ENCODE measurements around the gene ENOX2.
"Not testable (repeated sequence)": the region's sequence is repeated elsewhere in the genome, so short reads cannot be mapped to it uniquely, and the experiment has no call there.

The ENOX2 gene

GRCh38 chrX:130758072-130758471 is 144.9 kb downstream of the ENOX2 start:
- DNase-seq (ENCODE audit: low read depth in 2 of 2), result no peak

DNA sequence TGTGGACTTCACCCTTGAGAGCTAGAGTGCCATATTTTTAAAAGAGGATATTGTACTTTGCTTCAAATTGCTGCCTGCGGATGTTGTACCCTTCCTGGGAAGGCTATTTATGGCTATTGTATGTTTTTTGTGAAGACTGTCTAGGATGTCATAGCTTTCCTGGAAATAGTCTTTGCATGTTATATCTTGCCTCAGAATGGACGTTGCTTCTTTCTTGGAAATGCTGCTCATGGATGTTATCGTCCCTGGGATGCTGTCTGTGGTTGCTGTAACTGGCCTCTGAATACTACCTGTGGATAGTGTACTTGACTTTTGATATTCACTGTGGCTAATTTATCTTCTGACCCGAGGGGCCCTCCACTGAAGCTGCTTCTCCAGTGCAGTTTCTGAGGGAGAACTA is 146.8 kb downstream of the ENOX2 start:
- DNase-seq (ENCODE audit: low read depth in 2 of 2), result no peak

DNA sequence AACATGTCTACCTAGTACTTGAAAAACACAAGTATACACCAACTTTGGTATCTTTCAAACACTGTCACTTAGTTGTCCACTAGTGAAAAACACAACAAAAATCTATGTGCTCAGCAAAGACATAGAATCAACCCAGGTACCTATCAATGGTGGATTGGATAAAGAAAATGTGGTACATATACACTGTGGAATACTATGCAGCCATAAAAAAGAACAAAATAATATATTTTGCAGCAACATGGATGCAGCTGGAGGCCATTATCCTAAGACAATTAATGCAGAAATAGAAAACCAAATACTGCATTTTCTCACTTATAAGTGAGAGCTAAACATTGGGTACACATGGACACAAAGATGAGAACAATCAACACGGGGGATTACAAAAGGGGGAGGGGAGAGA is 148.7 kb downstream of the ENOX2 start:
- DNase-seq (ENCODE audit: low read depth in 2 of 2), result no peak

- DNase-seq (ENCODE audit: low read depth in 2 of 2), result no peak
These were observed 156.2 kb downstream of the ENOX2 start for GRCh38 chrX:130746709-130747342.

DNA sequence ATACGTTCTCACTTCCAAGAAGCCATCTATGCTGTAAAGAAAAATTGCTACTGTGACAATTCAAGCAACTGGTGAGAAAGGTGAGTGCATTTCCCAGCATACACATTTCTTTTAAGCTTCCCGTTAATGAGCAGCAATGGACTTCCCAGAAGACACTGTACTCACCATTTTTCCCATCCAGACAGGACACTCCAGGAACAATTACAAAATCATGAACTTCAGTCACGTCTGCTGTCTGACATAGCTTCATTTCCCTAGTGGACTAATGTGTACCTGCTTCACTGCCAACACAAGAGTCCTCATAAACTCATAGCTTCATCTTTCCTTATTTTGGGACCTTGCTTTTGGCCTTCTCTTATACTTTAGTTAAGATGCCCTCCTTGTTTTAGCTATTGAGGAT is 156.9 kb downstream of the ENOX2 start:
- DNase-seq (ENCODE audit: low read depth in 2 of 2), result no peak

DNA sequence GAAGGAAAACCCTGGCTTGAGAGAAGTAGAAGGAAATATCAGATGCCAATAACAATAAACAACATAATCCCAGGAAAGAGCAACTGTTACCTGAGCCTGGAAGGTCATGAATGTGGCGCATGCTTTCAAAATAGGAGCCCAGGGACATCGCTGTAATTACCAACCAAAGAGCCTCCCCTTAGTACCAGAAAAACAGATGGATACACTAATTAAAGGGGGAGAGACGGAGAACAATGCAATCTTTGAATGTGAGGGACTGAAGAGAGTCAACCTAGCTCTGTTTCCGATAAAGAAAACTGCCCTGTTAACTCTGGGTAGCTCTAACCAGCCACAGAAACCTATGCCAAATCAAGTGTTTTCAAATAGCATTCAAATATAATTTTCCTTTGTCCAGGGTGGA is 161.4 kb downstream of the ENOX2 start:
- DNase-seq (ENCODE audit: low read depth in 2 of 2), result no peak

GRCh38 chrX:130741151-130741550 is 161.9 kb downstream of the ENOX2 start:
- no peak for DNase-seq (ENCODE audit: low read depth in 2 of 2)

DNA sequence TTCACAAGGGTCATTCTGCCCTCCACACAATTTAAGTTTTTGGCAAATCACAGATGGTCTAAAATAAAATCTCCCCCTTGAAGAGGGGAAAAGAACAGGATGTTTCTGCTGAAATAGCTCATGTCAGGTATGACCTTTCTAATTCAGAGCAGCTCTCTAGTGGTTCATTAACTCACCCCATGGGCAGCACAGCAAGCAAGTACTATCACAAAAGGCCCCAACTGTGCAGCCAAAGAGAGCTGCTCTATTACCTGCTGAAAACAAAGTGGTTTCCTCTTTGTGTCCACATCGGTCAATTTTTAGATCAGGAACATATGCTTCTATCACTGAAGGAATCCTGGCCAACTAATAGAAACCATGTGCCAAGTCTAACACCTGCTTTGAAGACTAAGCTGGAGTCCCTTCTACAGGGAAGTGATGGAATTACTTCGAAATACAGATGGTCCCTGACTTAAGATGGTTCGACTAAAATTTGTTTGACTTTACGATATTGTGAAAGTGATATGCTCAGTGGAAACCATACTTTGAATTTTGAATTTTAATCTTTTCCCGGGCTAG is 164.3 kb downstream of the ENOX2 start:
- DNase-seq (ENCODE audit: low read depth in 2 of 2), result no peak

GRCh38 chrX:130734713-130735112 is 168.3 kb downstream of the ENOX2 start:
- no peak for DNase-seq (ENCODE audit: low read depth in 2 of 2)

- DNase-seq (ENCODE audit: low read depth in 2 of 2), result no peak
These were observed 174.8 kb downstream of the ENOX2 start for GRCh38 chrX:130728208-130728607.

GRCh38 chrX:130726661-130727060 is 176.3 kb downstream of the ENOX2 start:
- DNase-seq (ENCODE audit: low read depth in 2 of 2), result no peak

DNA sequence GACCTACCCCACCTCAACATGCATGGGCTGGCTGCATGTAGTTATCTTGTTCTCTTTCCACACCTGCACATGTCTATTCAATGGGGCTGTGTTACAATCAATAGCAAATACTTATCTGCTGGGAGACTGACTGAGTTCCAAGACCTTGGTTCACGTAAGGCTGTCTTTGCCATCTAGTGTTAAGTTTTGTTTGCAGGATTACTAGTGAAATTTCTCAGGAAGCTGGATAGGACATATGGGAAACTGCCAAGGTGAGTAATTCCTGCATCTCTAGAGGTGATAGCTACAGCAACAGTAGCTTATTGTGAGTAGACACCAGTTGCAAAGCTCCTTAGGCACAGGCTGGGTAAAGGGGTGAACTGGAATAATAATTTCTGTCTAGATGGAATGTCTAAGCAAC is 177.5 kb downstream of the ENOX2 start:
- no peak for DNase-seq (ENCODE audit: low read depth in 2 of 2)

DNA sequence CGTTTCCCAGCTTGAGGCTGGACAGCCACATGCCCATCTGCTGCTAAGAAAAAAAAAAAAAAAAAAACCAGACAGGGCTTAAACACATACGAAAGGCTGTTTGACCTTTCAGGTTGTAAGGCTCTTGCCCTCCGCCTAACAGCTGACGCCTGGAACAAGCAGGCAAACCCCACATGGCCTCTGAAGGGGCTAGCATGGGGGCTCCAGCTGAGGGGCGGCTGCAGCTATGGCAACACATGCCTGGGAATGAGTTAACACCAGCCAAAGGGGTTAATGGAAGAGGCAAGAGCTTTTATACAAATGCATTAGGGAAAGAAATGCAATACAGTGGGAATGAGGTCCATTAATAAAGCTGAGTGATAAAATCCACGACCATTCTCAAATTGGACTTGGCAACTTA is 183.6 kb downstream of the ENOX2 start:
- DNase-seq (ENCODE audit: low read depth in 2 of 2), result no peak

- no peak for DNase-seq (ENCODE audit: low read depth in 2 of 2)
These were observed 184.9 kb downstream of the ENOX2 start for GRCh38 chrX:130718137-130718536.

- DNase-seq (ENCODE audit: low read depth in 2 of 2), result no peak
These were observed 186.1 kb downstream of the ENOX2 start for GRCh38 chrX:130716781-130717413.

- no peak for DNase-seq (ENCODE audit: low read depth in 2 of 2)
These were observed 186.7 kb downstream of the ENOX2 start for GRCh38 chrX:130716346-130716745.

GRCh38 chrX:130715299-130715698 is 187.7 kb downstream of the ENOX2 start:
- no peak for DNase-seq (ENCODE audit: low read depth in 2 of 2)

DNA sequence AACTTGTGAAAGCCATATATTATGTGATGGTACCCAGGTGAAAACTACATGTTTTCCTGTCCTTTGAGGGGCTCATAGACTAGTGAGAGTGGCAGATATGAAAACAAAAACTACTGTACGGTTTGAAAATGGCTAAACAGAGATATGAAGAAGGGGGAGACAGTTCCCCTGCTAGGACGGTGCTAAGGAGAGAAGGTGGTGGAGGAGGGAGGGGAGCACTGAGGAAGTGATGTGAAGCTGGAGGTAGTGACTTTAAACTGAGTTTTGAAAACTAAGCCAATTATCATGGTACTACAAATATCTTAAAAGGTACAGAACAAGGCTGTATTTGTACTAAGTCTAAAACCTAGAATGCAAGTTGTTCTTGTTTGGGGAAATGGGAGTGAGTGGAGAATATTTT is 188.3 kb downstream of the ENOX2 start:
- no peak for DNase-seq (ENCODE audit: low read depth in 2 of 2)

- DNase-seq (ENCODE audit: low read depth in 2 of 2), result no peak
These were observed 188.9 kb downstream of the ENOX2 start for GRCh38 chrX:130714135-130714534.

- DNase-seq (ENCODE audit: low read depth in 2 of 2), result not testable (repeated sequence)
These were observed 193.8 kb downstream of the ENOX2 start for GRCh38 chrX:130709178-130709577.

DNA sequence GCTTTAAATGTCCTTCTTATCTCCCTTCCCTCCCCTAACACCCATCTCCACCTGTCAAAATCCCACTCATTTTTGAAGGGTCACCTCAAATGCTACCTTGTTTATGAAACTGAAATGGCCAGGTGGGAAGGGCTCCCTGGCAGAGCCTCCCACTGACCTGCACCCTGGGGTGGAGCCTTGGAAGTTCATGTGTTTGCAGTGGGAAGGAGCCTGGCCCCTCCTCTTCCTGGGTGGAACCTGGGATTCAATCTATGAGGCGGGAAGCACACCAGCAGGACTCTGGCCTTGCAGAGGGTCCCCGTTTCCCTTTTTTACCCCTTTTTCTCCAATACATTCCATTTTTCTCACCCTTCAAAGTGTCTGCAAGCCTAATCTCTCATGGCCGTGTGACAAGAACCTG is 197.4 kb downstream of the ENOX2 start:
- no peak for DNase-seq (ENCODE audit: low read depth in 2 of 2)

DNA sequence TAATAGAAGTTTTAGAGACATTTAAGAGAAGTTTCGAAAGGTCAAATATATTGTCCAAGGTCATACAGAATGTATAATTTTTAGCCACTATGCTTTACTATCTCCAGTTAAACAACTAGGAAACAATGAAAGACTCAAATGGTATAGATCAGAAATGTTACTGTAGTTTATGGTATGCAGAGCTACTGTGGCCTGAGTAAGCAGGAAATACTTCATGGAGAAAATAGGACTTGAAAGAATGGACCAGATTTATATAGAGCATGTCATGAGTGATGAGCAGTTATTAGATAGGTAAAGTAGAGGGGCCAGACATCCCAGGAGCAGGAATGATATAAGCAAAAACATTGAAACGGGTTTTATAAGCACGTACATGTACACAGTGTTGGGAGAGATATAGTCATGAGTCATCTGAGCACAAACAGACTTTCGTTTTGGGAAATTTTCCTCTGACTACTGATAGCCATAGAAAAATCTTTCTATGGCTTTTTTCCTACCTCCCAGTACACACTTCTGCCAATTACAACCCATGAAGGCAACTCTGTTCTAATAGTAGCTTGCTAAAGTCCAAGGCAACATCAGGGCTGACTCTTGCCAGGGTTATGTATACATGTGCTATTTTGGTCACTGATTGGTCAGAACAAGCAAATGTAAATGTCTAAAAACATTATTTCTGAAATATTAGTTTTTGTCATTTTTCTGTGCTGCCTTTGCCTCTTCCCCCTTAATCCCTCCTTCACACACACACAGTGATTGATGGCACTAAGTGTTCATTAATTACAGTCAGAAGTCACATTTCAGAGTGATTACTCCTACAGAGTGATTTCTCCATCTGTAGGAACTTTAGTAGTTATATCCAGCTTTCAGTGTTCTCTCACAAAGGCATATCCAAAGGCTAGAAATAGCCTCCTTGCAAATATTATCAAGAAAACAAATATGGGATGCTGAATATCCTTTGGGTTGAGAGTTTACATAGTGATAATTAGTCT is 198.7 kb downstream of the ENOX2 start:
- no peak for DNase-seq (ENCODE audit: low read depth in 2 of 2)
